Esophagus squamous epithelium (tissue), 4 donors: ENCODE measurements around the gene AQP6.

Source experiments
- POLR2A ChIP-seq, 4 donors: fragments of 450-650 bp; IDR thresholded peaks; one replicate each; pipeline ENCODE4 v1.6.1; 2017; ENCODE audit warnings: antibody characterized with exemption in 4 of 4, mild to moderate bottlenecking in 4 of 4, moderate library complexity in 3 of 4
- TF ChIP-seq, protein P1 (sequence below), 6 experiments: fragments of 450-650 bp in 4 of 6; fragments of 200-600 bp in 2 of 6; sonication (generic) in 2 of 6; IDR thresholded peaks; one replicate each; pipeline ENCODE4 v1.5.1; 2016 to 2019; ENCODE audit warnings: antibody characterized with exemption in 6 of 6, mild to moderate bottlenecking in 4 of 6, moderate library complexity in 4 of 6

GRCh38 chr12:49987625-49988303 lies 15.0 kb downstream of the AQP6 start:
- TF ChIP-seq, protein P1, sequence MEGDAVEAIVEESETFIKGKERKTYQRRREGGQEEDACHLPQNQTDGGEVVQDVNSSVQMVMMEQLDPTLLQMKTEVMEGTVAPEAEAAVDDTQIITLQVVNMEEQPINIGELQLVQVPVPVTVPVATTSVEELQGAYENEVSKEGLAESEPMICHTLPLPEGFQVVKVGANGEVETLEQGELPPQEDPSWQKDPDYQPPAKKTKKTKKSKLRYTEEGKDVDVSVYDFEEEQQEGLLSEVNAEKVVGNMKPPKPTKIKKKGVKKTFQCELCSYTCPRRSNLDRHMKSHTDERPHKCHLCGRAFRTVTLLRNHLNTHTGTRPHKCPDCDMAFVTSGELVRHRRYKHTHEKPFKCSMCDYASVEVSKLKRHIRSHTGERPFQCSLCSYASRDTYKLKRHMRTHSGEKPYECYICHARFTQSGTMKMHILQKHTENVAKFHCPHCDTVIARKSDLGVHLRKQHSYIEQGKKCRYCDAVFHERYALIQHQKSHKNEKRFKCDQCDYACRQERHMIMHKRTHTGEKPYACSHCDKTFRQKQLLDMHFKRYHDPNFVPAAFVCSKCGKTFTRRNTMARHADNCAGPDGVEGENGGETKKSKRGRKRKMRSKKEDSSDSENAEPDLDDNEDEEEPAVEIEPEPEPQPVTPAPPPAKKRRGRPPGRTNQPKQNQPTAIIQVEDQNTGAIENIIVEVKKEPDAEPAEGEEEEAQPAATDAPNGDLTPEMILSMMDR (IDR thresholded peaks at IDR 0.05), result no peak
- TF ChIP-seq POLR2A (IDR thresholded peaks at IDR 0.05), result no peak
